Heart right ventricle (tissue), 16 donors: ENCODE measurements around the gene CD80. TPM values are rescaled to one million over a fixed set of nuclear protein-coding genes. Genes with fewer than 3 reads are reported as not detected.

ENCODE experiments used
- ATAC-seq, 8 donors: fragments of 200-7000 bp; cut with Tn5 transposase; one replicate each; pipeline ENCODE4 v1.9.1; 2020; ENCODE audit warnings: mild to moderate bottlenecking in 8 of 8, moderate library complexity in 8 of 8, moderate number of reproducible peaks in 1 of 8
- DNase-seq, 2 donors: peaks; one replicate each; pipeline ENCODE4 v3.0.0-alpha.2; 2020
- H3K27ac ChIP-seq, 10 donors: fragments of 200-600 bp; sonication (generic) in 2 of 10; one replicate each; pipeline versions ENCODE4 v1.5.0 to v1.8.0; 2020 to 2022; ENCODE audit warnings: mild to moderate bottlenecking in 3 of 10
- H3K27me3 ChIP-seq, 7 donors: fragments of 200-600 bp; one replicate each; pipeline ENCODE4 v1.8.0; 2021 to 2022; ENCODE audit warnings: mild to moderate bottlenecking in 2 of 7
- H3K36me3 ChIP-seq, 9 donors: fragments of 200-600 bp; sonication (generic) in 1 of 9; one replicate each; pipeline versions ENCODE4 v1.5.0 to v1.8.0; 2020 to 2022; ENCODE audit warnings: mild to moderate bottlenecking in 2 of 9
- H3K4me1 ChIP-seq, 9 donors: fragments of 200-600 bp; sonication (generic) in 1 of 9; one replicate each; pipeline versions ENCODE4 v1.5.0 to v1.8.0; 2020 to 2022; ENCODE audit warnings: mild to moderate bottlenecking in 4 of 9
- H3K4me3 ChIP-seq, 10 donors: fragments of 200-600 bp; sonication (generic) in 2 of 10; one replicate each; pipeline versions ENCODE4 v1.5.0 to v1.8.0; 2020 to 2022; ENCODE audit warnings: mild to moderate bottlenecking in 7 of 10, moderate library complexity in 2 of 10
- H3K9me3 ChIP-seq, 11 donors: fragments of 200-600 bp in 10 of 11; sonication (generic) in 2 of 11; one replicate each; pipeline versions ENCODE4 v1.5.0 to v1.8.0; 2013 to 2022; ENCODE audit warnings: mild to moderate bottlenecking in 2 of 11, control low read depth in 1 of 11, moderate library complexity in 1 of 11
- CTCF ChIP-seq, 9 donors: fragments of 200-600 bp; sonication (generic) in 2 of 9; IDR thresholded peaks; one replicate each; pipeline versions ENCODE4 v1.5.0 to v1.8.0; 2021 to 2022; ENCODE audit warnings: antibody characterized with exemption in 9 of 9, mild to moderate bottlenecking in 5 of 9, moderate library complexity in 1 of 9
- WGBS, 2 donors: extraction: QIAGEN DNeasy Blood & Tissue Kit; methylation state at CpG; one replicate each; pipeline ENCODE4 v1.1.7; 2013; ENCODE audit warnings: inconsistent platforms in 1 of 2; 5-methylcytosine and 5-hydroxymethylcytosine counted together
- intact Hi-C, 10 donors: fragments of 100-400 bp; cut with DNase I; formaldehyde crosslinking; loops; one replicate each; pipeline versions ENCODE4 v1.11.1 to v1.14.2; 2022
- polyA plus RNA-seq, 2 donors: library from polyadenylated mRNA; stranded (reverse); fragments of 200-250 nt; gene quantifications; one replicate each; pipeline ENCODE4 v1.2.3, GENCODE V29; 2013
- total RNA-seq, 10 donors: library from RNA; stranded (reverse); fragmentation: NEBNext Ultra II Directional in 3 of 10; extraction: Animal tissue kit (Norgen Biotek cat#: 25700) in 3 of 10; gene quantifications; one replicate each; pipeline versions ENCODE4 v1.2.1 to v1.2.4, GENCODE V29; 2021 to 2023
- donor health status: Arrhythmogenic right ventricular cardiomyopathy.
- donor health status: ischemic (EF 13 %, LVEDD 7.1; RV severe dilation, severe dysfunction).
- donor health status: healthy with polysubstance abuse.
- donor health status: DM: no; HTN: yes; CAD: no.
- donor health status: DM: no; HTN: no; CAD: no.
- donor health status: ischemic (EF 25% LVEDD 6.9; RV normal size, moderate dysfunction).
- donor health status: ischemic (EF 25% LVEDD 5.7; RV mildly dilated, moderate dysfunction).
- donor health status: healthy.
- donor health status: DM: yes; HTN: yes; CAD: no.
- donor health status: Ischemic cardiomyopathy.
- donor health status: ischemic (EF 35%, LVEDD 5.7; RV mildly dilated, moderate dysfunction).
- donor health status: nonischemic (EF 11% LVEDD 7.7; RV severe dilation, severe dysfunction).
- donor health status: DM: yes; HTN: yes; CAD: no.
- donor health status: PGD.
- donor health status: ischemic (EF 29% LVEDD 5.4; RV normal size, mild dysfunction).
- donor health status: nonischemic (EF 23%, LVEDD 6.1; RV moderate dilation, normal function).

The CD80 gene
- total and polyA plus RNA-seq, 12 donors, result 0.01 to 1.6 (median 0.33) TPM; not detected in 6

GRCh38 chr3:119594066-119594465, 34.7 kb upstream of the CD80 start:
- DNase-seq, result no peak
- Histone ChIP-seq H3K27me3 (no peaks in the 10 kb centered on the region), H3K36me3 (peaks cover 0 to 8% (median 0%) of the 10 kb centered on the region in 9 donors), H3K27ac (no peak overlapping the region), H3K9me3 (peaks cover 0 to 3% (median 0%) of the 10 kb centered on the region in 11 donors), H3K4me1 (peaks cover 6 to 45% (median 38%) of the 10 kb centered on the region in 9 donors), H3K4me3 (no peak overlapping the region)
- TF ChIP-seq CTCF (IDR thresholded peaks at IDR 0.05), result no peak
- intact Hi-C loops, result loop anchor here in 1 of 10 donors (10.0 kb wide), 1 partner anchor 81 kb away; the partner anchor contains the start of gene COX17
- 88 to 90% methylated on average over 5 of the region's 5 CpGs for WGBS, 2 donors
- ATAC-seq, result no peak

- Histone ChIP-seq H3K27me3 (no peaks in the 10 kb centered on the region), H3K4me1 (peaks cover 6 to 46% (median 26%) of the 10 kb centered on the region in 9 donors), H3K27ac (no peak overlapping the region), H3K9me3 (peaks cover 0 to 3% (median 0%) of the 10 kb centered on the region in 11 donors), H3K4me3 (no peak overlapping the region), H3K36me3 (peaks cover 0 to 19% (median 0%) of the 10 kb centered on the region in 9 donors)
- WGBS, 2 donors, result 73 to 74% methylated on average over 1 of the region's 1 CpG
- TF ChIP-seq CTCF (IDR thresholded peaks at IDR 0.05), result no peak
- no peak for DNase-seq
- ATAC-seq, result no peak
- intact Hi-C loops, result loop anchor here in 1 of 10 donors (10.0 kb wide), 1 partner anchor 82 kb away; the partner anchor contains the start of gene COX17
These were observed 33.4 kb upstream of the CD80 start for GRCh38 chr3:119592861-119593260.

- H3K9me3 ChIP-seq, result peaks cover 0 to 3% (median 0%) of the 10 kb centered on the region in 11 donors
- 91 to 97% methylated on average over 1 of the region's 1 CpG for WGBS, 2 donors
- DNase-seq (no peak), ATAC-seq (no peak)
- peaks cover 0 to 45% (median 6%) of the 10 kb centered on the region in 9 donors for H3K4me1 ChIP-seq
- TF ChIP-seq CTCF (IDR thresholded peaks at IDR 0.05), result no peak
- H3K4me3 ChIP-seq, result no peak overlapping the region
- H3K27ac ChIP-seq, result no peak overlapping the region
- intact Hi-C loops, result loop anchor here in 1 of 10 donors (10.0 kb wide), 1 partner anchor 84 kb away; the partner anchor contains the start of gene COX17
- H3K27me3 ChIP-seq, result no peaks in the 10 kb centered on the region
- H3K36me3 ChIP-seq, result peaks cover 0 to 39% (median 4%) of the 10 kb centered on the region in 9 donors
These were observed 31.3 kb upstream of the CD80 start for GRCh38 chr3:119590706-119591105.

- no peaks in the 10 kb centered on the region for H3K27me3 ChIP-seq
- ATAC-seq, result peak in 6 of 8 donors; percentile 30 to 64 (median 49)
- peaks cover 0 to 3% (median 0%) of the 10 kb centered on the region in 11 donors for H3K9me3 ChIP-seq
- H3K4me3 ChIP-seq, result no peak overlapping the region
- DNase-seq, result no peak
- H3K36me3 ChIP-seq, result peaks cover 0 to 44% (median 4%) of the 10 kb centered on the region in 9 donors
- 73 to 77% methylated on average over 6 of the region's 6 CpGs for WGBS, 2 donors
- intact Hi-C loops, result loop anchor here in 2 of 10 donors (5.0 to 10.0 kb wide), 2 partner anchors 86 to 343 kb away; partner anchors contain the start of gene COX17 (in 1 of the 2)
- peaks cover 0 to 46% (median 0%) of the 10 kb centered on the region in 9 donors for H3K4me1 ChIP-seq
- TF ChIP-seq CTCF (IDR thresholded peaks at IDR 0.05), result no peak
- peak overlapping the region in 2 of 10 donors; percentile 51 to 83 for H3K27ac ChIP-seq
These were observed 29.8 kb upstream of the CD80 start for GRCh38 chr3:119589102-119589773.
